ENCODE measurements around the gene STRA6.

DNA sequence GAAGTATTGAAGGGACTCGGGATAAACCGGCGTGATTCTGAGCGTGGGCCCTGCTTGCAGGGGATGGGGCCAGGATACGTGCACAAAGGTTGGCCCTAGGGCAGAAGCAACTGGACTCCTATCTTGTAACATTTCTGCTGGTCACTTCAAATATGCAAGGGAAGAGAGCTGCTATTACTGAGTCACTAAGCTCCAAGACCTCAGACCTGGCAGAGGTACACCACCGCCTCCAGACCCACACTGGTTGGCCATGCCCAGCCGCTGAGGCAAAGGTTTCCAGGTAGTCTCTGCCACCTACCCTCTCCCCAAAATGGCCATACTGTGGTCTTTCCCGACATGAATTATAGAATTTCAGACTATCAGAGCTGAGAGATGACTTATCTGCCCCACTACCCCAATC is 13.4 kb upstream of the STRA6 start:
- TF ChIP-seq, protein P1, sequence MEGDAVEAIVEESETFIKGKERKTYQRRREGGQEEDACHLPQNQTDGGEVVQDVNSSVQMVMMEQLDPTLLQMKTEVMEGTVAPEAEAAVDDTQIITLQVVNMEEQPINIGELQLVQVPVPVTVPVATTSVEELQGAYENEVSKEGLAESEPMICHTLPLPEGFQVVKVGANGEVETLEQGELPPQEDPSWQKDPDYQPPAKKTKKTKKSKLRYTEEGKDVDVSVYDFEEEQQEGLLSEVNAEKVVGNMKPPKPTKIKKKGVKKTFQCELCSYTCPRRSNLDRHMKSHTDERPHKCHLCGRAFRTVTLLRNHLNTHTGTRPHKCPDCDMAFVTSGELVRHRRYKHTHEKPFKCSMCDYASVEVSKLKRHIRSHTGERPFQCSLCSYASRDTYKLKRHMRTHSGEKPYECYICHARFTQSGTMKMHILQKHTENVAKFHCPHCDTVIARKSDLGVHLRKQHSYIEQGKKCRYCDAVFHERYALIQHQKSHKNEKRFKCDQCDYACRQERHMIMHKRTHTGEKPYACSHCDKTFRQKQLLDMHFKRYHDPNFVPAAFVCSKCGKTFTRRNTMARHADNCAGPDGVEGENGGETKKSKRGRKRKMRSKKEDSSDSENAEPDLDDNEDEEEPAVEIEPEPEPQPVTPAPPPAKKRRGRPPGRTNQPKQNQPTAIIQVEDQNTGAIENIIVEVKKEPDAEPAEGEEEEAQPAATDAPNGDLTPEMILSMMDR (IDR thresholded peaks at IDR 0.05) = no peak
- TF ChIP-seq POLR2A (IDR thresholded peaks at IDR 0.05) = no peak

All from esophagus squamous epithelium (tissue), 4 donors.